ENCODE data around the gene ACSL1.

The ACSL1 gene

GRCh38 chr4:184712322-184712721 is 113.4 kb downstream of the ACSL1 start:
- DNase-seq (ENCODE audit: low read depth) = no peak

- no peak for DNase-seq (ENCODE audit: low read depth)
Measured at GRCh38 chr4:184706453-184706852, 119.3 kb downstream of the ACSL1 start.

- no peak for DNase-seq (ENCODE audit: low read depth)
Measured at GRCh38 chr4:184705692-184706091, 120.1 kb downstream of the ACSL1 start.

Data from HS-27A (cell line).